Body of pancreas (tissue), 4 donors: ENCODE results near the gene CAPN11. TPM values are rescaled to one million over a fixed set of nuclear protein-coding genes. Genes with fewer than 3 reads are reported as not detected.

Experiments used
- ATAC-seq: fragments of 150-250 bp; one replicate; pipeline ENCODE4 v1.9.1; 2016
- DNase-seq, 4 donors: peaks; one replicate each; pipeline ENCODE4 v3.0.0-alpha.2; 2019
- H3K27ac ChIP-seq, 4 donors: fragments of 200-600 bp; sonication (generic); 1 replicate in 3 of 4; 2 replicates in 1 of 4; pipeline versions ENCODE4 v1.5.1 to v1.6.1; 2016 to 2019; ENCODE audit warnings: mild to moderate bottlenecking in 1 of 4, mixed read lengths in 1 of 4, moderate library complexity in 1 of 4
- H3K27me3 ChIP-seq, 2 donors: fragments of 200-600 bp; sonication (generic); one replicate each; pipeline ENCODE4 v1.6.0; 2016; ENCODE audit warnings: mild to moderate bottlenecking in 1 of 2
- H3K36me3 ChIP-seq, 2 donors: fragments of 200-600 bp; sonication (generic); replicated peaks in 1 of 2; 2 replicates each; pipeline ENCODE4 v1.5.1; 2016; ENCODE audit warnings: low read depth in 2 of 2; ENCODE audit not compliant: insufficient read depth in 1 of 2
- H3K4me1 ChIP-seq: fragments of 200-600 bp; sonication (generic); one replicate; pipeline ENCODE4 v1.6.0; 2016
- H3K4me3 ChIP-seq, 2 donors: fragments of 200-600 bp; sonication (generic); 1 replicate in 1 of 2; 2 replicates in 1 of 2; pipeline ENCODE4 v1.5.1; 2016 to 2019
- H3K9me3 ChIP-seq, 3 donors: fragments of 200-600 bp; sonication (generic); 1 replicate in 2 of 3; 2 replicates in 1 of 3; pipeline ENCODE4 v1.5.1; 2016
- CTCF ChIP-seq, 7 experiments: fragments of 450-650 bp in 4 of 7; fragments of 200-600 bp in 3 of 7; sonication (generic) in 3 of 7; IDR thresholded peaks; one replicate each; pipeline ENCODE4 v1.5.1; 2016 to 2019; ENCODE audit warnings: antibody characterized with exemption in 7 of 7
- POLR2A ChIP-seq, 3 donors: fragments of 450-650 bp; IDR thresholded peaks; one replicate each; pipeline ENCODE4 v1.6.1; 2016; ENCODE audit warnings: antibody characterized with exemption in 3 of 3, mild to moderate bottlenecking in 2 of 3
- WGBS, 2 donors: methylation state at CpG; one replicate each; pipeline ENCODE4 v1.1.5; 2017; 5-methylcytosine and 5-hydroxymethylcytosine counted together
- intact Hi-C: fragments of 100-400 bp; cut with DNase I; formaldehyde crosslinking; loops from one replicate; pipeline ENCODE4 v1.15.1; 2023
- total RNA-seq, 2 donors: library from RNA; depleted of rRNA; stranded (reverse); fragments of >200 nt; gene quantifications; one replicate each; pipeline ENCODE4 v1.1.0, GENCODE V29; 2016

CAPN11 gene
- total RNA-seq, 2 donors from 2014 or later: 0.66 TPM; not detected in 1

- 71 to 79% methylated on average over 3 of the region's 3 CpGs for WGBS, 2 donors
- H3K36me3 ChIP-seq: no peaks in the 10 kb centered on the region
Measured at GRCh38 chr6:44211284-44211683, 52.7 kb downstream of the CAPN11 start.

DNA sequence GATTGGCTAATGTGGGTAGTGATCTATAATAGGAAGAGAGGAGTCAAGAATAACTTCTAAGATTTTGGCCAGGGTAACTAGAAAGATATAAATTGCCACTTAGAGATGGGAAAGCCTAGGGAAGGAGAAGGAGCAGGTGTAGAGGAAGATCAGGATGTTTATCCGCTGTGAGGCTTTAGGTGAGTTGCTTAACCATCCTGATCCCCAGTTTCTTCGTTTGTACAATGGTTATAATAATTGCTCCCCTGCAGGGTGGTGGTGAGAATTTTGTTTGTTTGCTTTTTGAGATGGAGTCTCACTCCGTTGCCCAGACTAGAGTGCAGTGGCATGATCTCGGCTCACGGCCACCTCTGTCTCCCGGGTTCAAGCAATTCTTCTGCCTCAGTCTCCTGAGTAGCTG lies 55.7 kb downstream of the CAPN11 start:
- DNase-seq (no peak), ATAC-seq (no peak)
- Histone ChIP-seq H3K4me1 (peaks cover 35% of the 10 kb centered on the region), H3K27ac (no peak overlapping the region), H3K4me3 (no peak overlapping the region), H3K9me3 (no peaks in the 10 kb centered on the region), H3K27me3 (no peaks in the 10 kb centered on the region), H3K36me3 (no peaks in the 10 kb centered on the region)
- no peak for TF ChIP-seq POLR2A (IDR thresholded peaks at IDR 0.05)
- intact Hi-C loops: no loop called here
- WGBS, 2 donors: 84 to 92% methylated on average over 6 of the region's 6 CpGs

More at GRCh38 chr6:44211284-44211683, 52.7 kb downstream of the CAPN11 start:
- H3K4me3 ChIP-seq: no peak overlapping the region
- H3K27me3 ChIP-seq: no peaks in the 10 kb centered on the region
- DNase-seq (no peak), ATAC-seq (no peak)
- peaks cover 5% of the 10 kb centered on the region for H3K4me1 ChIP-seq
- intact Hi-C loops: no loop called here
- TF ChIP-seq POLR2A (IDR thresholded peaks at IDR 0.05): no peak
- no peak for TF ChIP-seq CTCF (IDR thresholded peaks at IDR 0.05)
- no peak overlapping the region for H3K27ac ChIP-seq
- no peaks in the 10 kb centered on the region for H3K9me3 ChIP-seq

- ATAC-seq (no peak), DNase-seq (peak; percentile 58 to 75 (median 72))
- Histone ChIP-seq H3K4me1 (peaks cover 56% of the 10 kb centered on the region), H3K9me3 (no peaks in the 10 kb centered on the region), H3K27me3 (no peaks in the 10 kb centered on the region), H3K4me3 (no peak within 1 kb of the TSS), H3K27ac (peak within 1 kb of the TSS; percentile 92 to 98 (median 94)), H3K36me3 (no peaks in the 10 kb centered on the region)
- TF ChIP-seq POLR2A (IDR thresholded peaks at IDR 0.05): no peak
- no peak for TF ChIP-seq CTCF (IDR thresholded peaks at IDR 0.05)
- 20 to 21% methylated on average over 7 of the region's 7 CpGs for WGBS, 2 donors
- intact Hi-C loops: no loop called here
Measured at GRCh38 chr6:44216677-44217331, 58.2 kb downstream of the CAPN11 start, which contains the start of gene MYMX. TSS of gene MYMX (plus strand) at chr6:44216926. CDS start at chr6:44217472, 546 bp downstream.

DNA sequence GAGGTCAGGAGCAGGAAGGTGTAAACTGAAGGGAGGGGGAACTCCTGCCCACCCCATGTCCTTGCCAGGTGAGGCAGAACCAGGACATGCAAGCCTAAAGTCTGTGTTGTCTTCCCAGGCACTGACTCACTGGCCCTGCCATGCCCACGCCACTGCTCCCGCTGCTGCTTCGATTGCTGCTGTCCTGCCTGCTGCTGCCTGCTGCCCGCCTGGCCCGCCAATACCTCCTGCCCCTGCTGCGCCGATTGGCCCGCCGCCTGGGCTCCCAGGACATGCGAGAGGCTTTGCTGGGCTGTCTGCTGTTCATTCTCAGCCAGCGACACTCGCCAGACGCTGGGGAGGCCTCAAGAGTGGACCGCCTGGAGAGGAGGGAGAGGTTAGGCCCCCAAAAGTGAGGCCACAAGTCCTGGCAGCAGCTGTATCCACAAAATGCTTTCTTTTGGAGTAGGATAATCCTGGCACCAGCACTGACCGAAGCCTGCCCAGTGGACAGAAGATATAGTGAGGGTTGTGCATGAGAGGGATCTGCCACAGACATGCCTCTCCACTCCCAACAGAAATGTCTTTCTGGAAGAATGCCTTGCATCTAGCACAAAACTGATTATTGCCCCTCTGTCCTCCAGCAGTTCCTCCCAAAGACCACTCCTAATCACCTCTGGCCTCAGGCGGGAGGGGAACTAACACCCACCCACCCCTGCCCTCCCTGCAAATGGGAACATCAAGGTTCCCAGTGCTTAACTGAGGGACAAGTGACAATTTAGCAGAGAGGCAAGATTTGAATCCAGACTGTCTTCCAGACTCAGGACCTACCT lies 58.9 kb downstream of the CAPN11 start:
- peak; percentile 72 to 93 (median 80) for DNase-seq

More for the DNA sequence above, 58.9 kb downstream of the CAPN11 start:
- intact Hi-C loops: no loop called here
- Histone ChIP-seq H3K27ac (peak overlapping the region; percentile 92 to 98 (median 94)), H3K4me3 (no peak overlapping the region), H3K9me3 (no peaks in the 10 kb centered on the region), H3K36me3 (no peaks in the 10 kb centered on the region), H3K27me3 (no peaks in the 10 kb centered on the region), H3K4me1 (peaks cover 62% of the 10 kb centered on the region)
- WGBS, 2 donors: 35 to 44% methylated on average over 9 to 15 of the region's 16 CpGs
- ATAC-seq: peak; percentile 16
- TF ChIP-seq CTCF (IDR thresholded peaks at IDR 0.05) (no peak), POLR2A (IDR thresholded peaks at IDR 0.05) (peak; percentile 62 to 73 (median 64))
